Keratinocyte (primary cell): ENCODE measurements around the gene NOVA2. TPM values are rescaled to one million over a fixed set of nuclear protein-coding genes. Genes with fewer than 3 reads are reported as not detected.

Experiments
- DNase-seq: peaks from one replicate; pipeline ENCODE4 v3.0.0-alpha.2; 2011; ENCODE audit warnings: low read depth, missing footprints, low spot score
- FAIRE-seq: peaks from 2 replicates; lab custom pipeline; 2011; peaks lifted over from hg19 to GRCh38; lab: Jason Lieb, UNC
- H2AFZ ChIP-seq: 2 replicates; pipeline ENCODE4 v1.6.0; 2012; ENCODE audit warnings: low read length, control low read depth, inconsistent platforms; ENCODE audit not compliant: control insufficient read depth
- H3K27ac ChIP-seq: 2 replicates; pipeline ENCODE4 v1.5.1; 2011; ENCODE audit warnings: low read length; ENCODE audit not compliant: control insufficient read depth, insufficient read depth
- H3K27me3 ChIP-seq: 3 replicates; pipeline ENCODE4 v1.6.0; 2011; ENCODE audit warnings: low read length; ENCODE audit not compliant: control insufficient read depth, insufficient read depth; ENCODE audit errors: extremely low read depth
- H3K36me3 ChIP-seq, 2 experiments: 2 replicates in 1 of 2; 3 replicates in 1 of 2; pipeline ENCODE4 v1.5.1; 2011; ENCODE audit warnings: low read length in 2 of 2, mild to moderate bottlenecking in 1 of 2; ENCODE audit not compliant: control insufficient read depth in 2 of 2, insufficient read depth in 2 of 2; ENCODE audit errors: extremely low read depth in 1 of 2
- H3K4me1 ChIP-seq: 3 replicates; pipeline ENCODE4 v1.5.1; 2011; ENCODE audit warnings: low read length; ENCODE audit not compliant: control insufficient read depth, insufficient read depth; ENCODE audit errors: extremely low read depth
- H3K4me2 ChIP-seq: 3 replicates; pipeline ENCODE4 v1.6.0; 2011; ENCODE audit warnings: low read depth, low read length; ENCODE audit not compliant: control insufficient read depth, insufficient read depth; ENCODE audit errors: extremely low read depth
- H3K4me3 ChIP-seq, 3 experiments: fragments of 200-600 bp in 1 of 3; sonication (generic) in 1 of 3; 2 replicates in 2 of 3; 3 replicates in 1 of 3; pipeline ENCODE4 v1.5.1; 2011 to 2016; ENCODE audit warnings: low read length in 3 of 3, mild to moderate bottlenecking in 3 of 3, control low read depth in 2 of 3, inconsistent platforms in 1 of 3, low read depth in 1 of 3, mixed read lengths in 1 of 3, mixed run types in 1 of 3, moderate library complexity in 1 of 3; ENCODE audit not compliant: control insufficient read depth in 2 of 3, insufficient read depth in 2 of 3; ENCODE audit errors: extremely low read depth in 1 of 3
- H3K79me2 ChIP-seq: 2 replicates; pipeline ENCODE4 v1.6.0; 2012; ENCODE audit warnings: low read length; ENCODE audit not compliant: control insufficient read depth, insufficient read depth
- H3K9ac ChIP-seq: 3 replicates; pipeline ENCODE4 v1.6.0; 2011; ENCODE audit warnings: low read length; ENCODE audit not compliant: control insufficient read depth, insufficient read depth; ENCODE audit errors: extremely low read depth
- H3K9me1 ChIP-seq: 3 replicates; pipeline ENCODE4 v1.6.0; 2011; ENCODE audit warnings: low read length; ENCODE audit not compliant: control insufficient read depth, insufficient read depth; ENCODE audit errors: extremely low read depth
- H3K9me3 ChIP-seq: 2 replicates; pipeline ENCODE4 v1.5.1; 2012; ENCODE audit warnings: low read depth, low read length; ENCODE audit not compliant: control insufficient read depth
- H4K20me1 ChIP-seq: 3 replicates; pipeline ENCODE4 v1.6.0; 2011; ENCODE audit warnings: low read length; ENCODE audit not compliant: control insufficient read depth, insufficient read depth; ENCODE audit errors: extremely low read depth
- EZH2 ChIP-seq: IDR thresholded peaks from one replicate; pipeline ENCODE4 v1.6.1; 2012; ENCODE audit warnings: inconsistent platforms, mild to moderate bottlenecking, low read length, moderate library complexity
- dilution Hi-C: fragments of 300-500 bp; cut with MboI; formaldehyde crosslinking; loops from one replicate; pipeline ENCODE4 v1.7.0; 2020; ENCODE audit warnings: low sequenced_read_pairs; ENCODE audit not compliant: extremely low pct_ligation_motif_present
- polyA plus RNA-seq, 5 experiments: library from polyadenylated mRNA; depleted of rRNA in 3 of 5; stranded (reverse) in 3 of 5; stranded (forward) in 1 of 5; unstranded in 1 of 5; fragments of >200 nt; gene quantifications; 1 replicate in 1 of 5; 2 replicates in 3 of 5; 3 replicates in 1 of 5; pipeline versions ENCODE4 v1.2.1 to v1.2.3, GENCODE V29; 2011 to 2012; ENCODE audit warnings: missing spikeins in 2 of 5, low read depth in 1 of 5, low replicate concordance in 1 of 5
- TF ChIP-seq, protein P1 (sequence below), 3 experiments: IDR thresholded peaks in 1 of 3; conservative IDR thresholded peaks in 1 of 3; optimal IDR thresholded peaks in 1 of 3; 2 replicates in 2 of 3; 3 replicates in 1 of 3; pipeline versions ENCODE3 to v1.5.1; 2011; ENCODE audit warnings: low read length in 3 of 3, mild to moderate bottlenecking in 3 of 3, moderate library complexity in 2 of 3, control low read depth in 1 of 3, inconsistent platforms in 1 of 3; ENCODE audit not compliant: insufficient read depth in 2 of 3; ENCODE audit errors: extremely low read depth in 1 of 3

NOVA2 gene
- polyA plus RNA-seq, 1 donor (not counting 4 experiments of a cell fraction or from before 2014, with no cell fraction given) = not detected

DNA sequence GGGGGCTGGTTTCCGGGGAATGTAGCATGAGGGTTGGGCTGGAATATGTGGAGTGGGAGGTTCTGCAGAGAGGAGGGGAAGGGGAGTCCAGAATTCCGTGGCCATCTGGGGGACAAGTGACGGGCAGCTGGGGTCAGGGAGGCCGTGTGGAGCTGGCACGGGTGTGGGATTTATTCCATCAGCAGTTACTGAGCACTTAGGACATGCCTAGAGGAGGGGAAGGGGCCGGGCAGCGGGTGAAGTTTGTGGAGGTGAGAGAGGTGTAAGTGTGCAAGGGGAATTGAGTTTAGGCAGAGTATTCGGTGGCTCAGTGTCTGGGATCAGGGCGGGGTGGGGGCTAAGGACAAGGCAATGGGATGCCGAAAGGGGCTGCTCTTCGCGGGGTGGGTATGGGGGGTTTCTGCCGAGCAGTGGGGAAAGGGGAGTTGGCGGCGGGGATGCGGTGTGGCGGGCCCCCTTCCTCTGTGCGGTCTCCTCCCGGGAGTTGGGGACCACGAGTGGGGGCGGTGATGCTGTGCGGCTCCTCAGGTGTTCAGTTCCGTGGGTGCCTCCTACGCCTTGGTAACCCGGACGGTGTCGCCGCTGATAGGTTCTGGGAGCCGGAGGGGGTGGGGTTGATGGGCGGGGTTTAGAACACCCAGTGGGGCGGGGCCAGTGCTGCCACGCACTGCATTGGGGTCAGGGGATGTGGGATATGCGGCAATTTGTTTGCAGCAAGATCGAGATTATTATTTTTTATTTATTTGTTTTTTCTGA, 27.0 kb upstream of the NOVA2 start:
- peaks cover 13% of the 10 kb centered on the region for H3K4me1 ChIP-seq
- no peaks in the 10 kb centered on the region for H3K27me3 ChIP-seq
- no peak overlapping the region for H3K27ac ChIP-seq
- peaks cover under 1% of the 10 kb centered on the region for H3K79me2 ChIP-seq
- TF ChIP-seq, protein P1, sequence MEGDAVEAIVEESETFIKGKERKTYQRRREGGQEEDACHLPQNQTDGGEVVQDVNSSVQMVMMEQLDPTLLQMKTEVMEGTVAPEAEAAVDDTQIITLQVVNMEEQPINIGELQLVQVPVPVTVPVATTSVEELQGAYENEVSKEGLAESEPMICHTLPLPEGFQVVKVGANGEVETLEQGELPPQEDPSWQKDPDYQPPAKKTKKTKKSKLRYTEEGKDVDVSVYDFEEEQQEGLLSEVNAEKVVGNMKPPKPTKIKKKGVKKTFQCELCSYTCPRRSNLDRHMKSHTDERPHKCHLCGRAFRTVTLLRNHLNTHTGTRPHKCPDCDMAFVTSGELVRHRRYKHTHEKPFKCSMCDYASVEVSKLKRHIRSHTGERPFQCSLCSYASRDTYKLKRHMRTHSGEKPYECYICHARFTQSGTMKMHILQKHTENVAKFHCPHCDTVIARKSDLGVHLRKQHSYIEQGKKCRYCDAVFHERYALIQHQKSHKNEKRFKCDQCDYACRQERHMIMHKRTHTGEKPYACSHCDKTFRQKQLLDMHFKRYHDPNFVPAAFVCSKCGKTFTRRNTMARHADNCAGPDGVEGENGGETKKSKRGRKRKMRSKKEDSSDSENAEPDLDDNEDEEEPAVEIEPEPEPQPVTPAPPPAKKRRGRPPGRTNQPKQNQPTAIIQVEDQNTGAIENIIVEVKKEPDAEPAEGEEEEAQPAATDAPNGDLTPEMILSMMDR (optimal IDR thresholded peaks at IDR 0.05 in 1 of 3, IDR thresholded peaks at IDR 0.05 in 1 of 3, conservative IDR thresholded peaks at IDR 0.05 in 1 of 3; ENCODE audit: extremely low read depth in 1 of 3, insufficient read depth in 2 of 3, low read length in 3 of 3) = no peak
- no peak for TF ChIP-seq EZH2
- dilution Hi-C loops = no loop called here
- H2AFZ ChIP-seq = no peak overlapping the region
- H3K9me3 ChIP-seq = no peaks in the 10 kb centered on the region
- H3K9me1 ChIP-seq = peaks cover 2% of the 10 kb centered on the region
- FAIRE-seq (no peak), DNase-seq (no peak)
- no peak overlapping the region for H3K9ac ChIP-seq
- H3K36me3 ChIP-seq = peaks cover 5 to 7% of the 10 kb centered on the region in 2 experiments
- peak overlapping the region; percentile 58 for H3K4me2 ChIP-seq
- H4K20me1 ChIP-seq = no peaks in the 10 kb centered on the region
- H3K4me3 ChIP-seq = peak overlapping the region; percentile 18 to 34 (median 23)

DNA sequence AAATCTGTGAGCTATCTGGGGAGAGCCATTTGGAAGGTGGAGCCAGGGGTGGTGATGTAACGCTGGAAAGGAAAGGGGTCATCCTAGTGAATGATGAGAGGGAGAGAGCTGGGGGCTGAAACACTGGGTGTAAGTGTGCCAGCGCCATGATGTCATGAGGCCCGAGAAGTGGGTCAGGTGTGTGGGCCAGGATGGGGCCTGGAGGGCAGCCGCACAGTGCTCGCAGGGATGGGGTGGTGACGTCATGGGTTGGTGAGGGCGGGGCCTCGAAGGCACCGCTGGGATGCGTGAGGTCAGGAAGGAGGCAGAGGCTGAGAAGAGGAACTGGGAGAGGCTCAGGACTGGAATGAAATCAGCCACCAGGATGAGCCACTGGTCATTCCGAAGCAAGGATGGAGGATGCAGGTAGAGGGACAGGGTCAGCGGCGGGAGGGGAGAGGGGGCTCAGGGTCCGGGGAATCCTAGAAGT, 26.0 kb upstream of the NOVA2 start:
- Histone ChIP-seq H3K9me1 (peaks cover 2% of the 10 kb centered on the region), H3K36me3 (peaks cover 5 to 7% of the 10 kb centered on the region in 2 experiments), H4K20me1 (no peaks in the 10 kb centered on the region), H2AFZ (no peak overlapping the region), H3K27me3 (no peaks in the 10 kb centered on the region), H3K9ac (no peak overlapping the region), H3K4me1 (peaks cover 13% of the 10 kb centered on the region), H3K79me2 (peaks cover 2% of the 10 kb centered on the region), H3K4me2 (no peak overlapping the region), H3K4me3 (no peak overlapping the region), H3K9me3 (no peaks in the 10 kb centered on the region), H3K27ac (no peak overlapping the region)
- no peak for DNase-seq
- TF ChIP-seq EZH2 = no peak
- TF ChIP-seq, protein P1 (optimal IDR thresholded peaks at IDR 0.05 in 1 of 3, IDR thresholded peaks at IDR 0.05 in 1 of 3, conservative IDR thresholded peaks at IDR 0.05 in 1 of 3; ENCODE audit: extremely low read depth in 1 of 3, insufficient read depth in 2 of 3, low read length in 3 of 3) = no peak
- no peak for FAIRE-seq
- dilution Hi-C loops = no loop called here
